IMR-90 (cell line): Measurements from ENCODE around the gene NCR1. TPM values are rescaled to one million over a fixed set of nuclear protein-coding genes. Genes with fewer than 3 reads are reported as not detected.

Experiments
- ATAC-seq: fragments of 200-7000 bp; cut with Tn5 transposase; 2 replicates; pipeline ENCODE4 v1.9.1; 2020; ENCODE audit warnings: low read depth, mild to moderate bottlenecking, moderate library complexity
- BruUV-seq: library from RNA; stranded (reverse); fragments of 400-500 nt; replicated peaks from 2 replicates; lab custom pipeline; 2021; lab: Mats Ljungman, UMichigan
- CTCF ChIA-PET: fragments of 300-600 bp; formaldehyde crosslinking; extraction: SDS; loops from one replicate; lab custom pipeline; 2021; ENCODE audit warnings: antibody characterized with exemption; lab: Yijun Ruan, JAX
- POLR2A ChIA-PET: fragments of 300-600 bp; sonication (Branson Sonifier 250); formaldehyde crosslinking; loops from one replicate; lab custom pipeline; 2022; ENCODE audit warnings: antibody characterized with exemption; ENCODE audit not compliant: unreplicated experiment; lab: Charles Lee
- DNase-seq: peaks from one replicate; pipeline ENCODE4 v3.0.0; 2013
- H2AFZ ChIP-seq: replicated peaks from 2 replicates; pipeline ENCODE3; 2013; ENCODE audit warnings: low read length, mild to moderate bottlenecking; ENCODE audit not compliant: poor library complexity
- H2AK5ac ChIP-seq: 2 replicates; pipeline ENCODE4 v1.6.1; 2013; ENCODE audit warnings: low read depth, low read length, inconsistent platforms
- H2AK9ac ChIP-seq: replicated peaks from 2 replicates; pipeline ENCODE3; 2013; ENCODE audit warnings: mild to moderate bottlenecking, low read depth, low read length, moderate library complexity; ENCODE audit not compliant: poor library complexity
- H2BK120ac ChIP-seq: 2 replicates; pipeline ENCODE4 v1.6.1; 2013; ENCODE audit warnings: low read depth, low read length, inconsistent platforms
- H2BK15ac ChIP-seq: 3 replicates; pipeline ENCODE4 v1.6.1; 2013; ENCODE audit warnings: low read depth, low read length, inconsistent platforms
- H2BK20ac ChIP-seq: 2 replicates; pipeline ENCODE4 v1.6.1; 2013; ENCODE audit warnings: low read depth, mild to moderate bottlenecking, inconsistent platforms, low read length, moderate library complexity
- H2BK5ac ChIP-seq: 2 replicates; pipeline ENCODE4 v1.6.1; 2013; ENCODE audit warnings: mild to moderate bottlenecking, low read depth, low read length, inconsistent platforms; ENCODE audit not compliant: poor library complexity, severe bottlenecking
- H3K14ac ChIP-seq: replicated peaks from 2 replicates; pipeline ENCODE4 v1.6.1; 2013; ENCODE audit warnings: low read depth, low read length, inconsistent platforms
- H3K18ac ChIP-seq: 2 replicates; pipeline ENCODE4 v1.6.1; 2013; ENCODE audit warnings: low read depth, low read length, control low read depth
- H3K23ac ChIP-seq: 2 replicates; pipeline ENCODE4 v1.6.1; 2013; ENCODE audit warnings: low read depth, low read length, inconsistent platforms
- H3K27ac ChIP-seq: 2 replicates; pipeline ENCODE4 v1.5.1; 2013; ENCODE audit warnings: mild to moderate bottlenecking, control low read depth, low read length; ENCODE audit not compliant: insufficient read depth
- H3K27me3 ChIP-seq: 2 replicates; pipeline ENCODE4 v1.6.1; 2013; ENCODE audit warnings: low read length; ENCODE audit not compliant: control insufficient read depth, insufficient read depth
- H3K36me3 ChIP-seq: 2 replicates; pipeline ENCODE4 v1.6.1; 2013; ENCODE audit warnings: low read length, mixed read lengths; ENCODE audit not compliant: control insufficient read depth, insufficient read depth
- H3K4ac ChIP-seq: 2 replicates; pipeline ENCODE4 v1.6.1; 2013; ENCODE audit warnings: low read depth, low read length, inconsistent platforms
- H3K4me1 ChIP-seq: 2 replicates; pipeline ENCODE4 v1.6.1; 2013; ENCODE audit warnings: low read length, mixed read lengths; ENCODE audit not compliant: control insufficient read depth, insufficient read depth
- H3K4me2 ChIP-seq: 2 replicates; pipeline ENCODE4 v1.6.1; 2013; ENCODE audit warnings: low read depth, mild to moderate bottlenecking, control low read depth, low read length, moderate library complexity
- H3K4me3 ChIP-seq: 2 replicates; pipeline ENCODE4 v1.5.1; 2013; ENCODE audit warnings: low read depth, mild to moderate bottlenecking, control low read depth, low read length, moderate library complexity; ENCODE audit not compliant: insufficient read depth
- H3K56ac ChIP-seq: 2 replicates; pipeline ENCODE4 v1.6.1; 2013; ENCODE audit warnings: low read length, inconsistent platforms; ENCODE audit not compliant: insufficient read depth; ENCODE audit errors: extremely low read depth
- H3K79me1 ChIP-seq, 2 experiments: 2 replicates each; pipeline ENCODE4 v1.6.1; 2013; ENCODE audit warnings: low read length in 2 of 2, inconsistent platforms in 1 of 2, low read depth in 1 of 2
- H3K9ac ChIP-seq: 2 replicates; pipeline ENCODE4 v1.6.1; 2013; ENCODE audit warnings: low read depth, low read length, control low read depth
- H3K9me1 ChIP-seq: 2 replicates; pipeline ENCODE4 v1.6.1; 2013; ENCODE audit warnings: low read length, inconsistent platforms; ENCODE audit not compliant: insufficient read depth
- H3K9me3 ChIP-seq: 2 replicates; pipeline ENCODE4 v1.6.1; 2013; ENCODE audit warnings: low read length; ENCODE audit not compliant: control insufficient read depth, insufficient read depth
- H4K20me1 ChIP-seq: 2 replicates; pipeline ENCODE4 v1.6.1; 2013; ENCODE audit warnings: low read length, inconsistent platforms; ENCODE audit not compliant: insufficient read depth
- H4K5ac ChIP-seq: 2 replicates; pipeline ENCODE4 v1.6.1; 2013; ENCODE audit warnings: mild to moderate bottlenecking, low read depth, low read length, control low read depth
- H4K8ac ChIP-seq, 2 experiments: 2 replicates each; pipeline ENCODE4 v1.6.1; 2013; ENCODE audit warnings: low read depth in 2 of 2, low read length in 2 of 2, control low read depth in 1 of 2, inconsistent platforms in 1 of 2
- H4K91ac ChIP-seq: 2 replicates; pipeline ENCODE4 v1.6.1; 2013; ENCODE audit warnings: low read depth, low read length, inconsistent platforms; ENCODE audit not compliant: insufficient read depth
- BHLHE40 ChIP-seq: fragments of 150-350 bp; IDR thresholded peaks from 2 replicates; pipeline ENCODE4 v1.6.1; 2016; ENCODE audit warnings: mild to moderate bottlenecking, low read depth, low read length
- MAZ ChIP-seq: IDR thresholded peaks from 2 replicates; pipeline ENCODE4 v1.6.1; 2012; ENCODE audit warnings: low read depth, mild to moderate bottlenecking, low read length, improper control_type of control experiment, moderate library complexity, borderline replicate concordance
- RCOR1 ChIP-seq: IDR thresholded peaks from 2 replicates; pipeline ENCODE4 v1.6.1; 2012; ENCODE audit warnings: mild to moderate bottlenecking, low read length, improper control_type of control experiment; ENCODE audit not compliant: insufficient replicate concordance
- WGBS, 2 experiments: methylation state at CpG; one replicate each; pipeline versions ENCODE4 v1.1.5 to v1.1.7; 2013; ENCODE audit warnings: missing lambda C conversion rate in 2 of 2; ENCODE audit not compliant: insufficient read length in 1 of 2; ENCODE audit errors: extremely low coverage in 2 of 2; 5-methylcytosine and 5-hydroxymethylcytosine counted together
- dilution Hi-C: fragments of 300-500 bp; cut with HindIII; formaldehyde crosslinking; loops from one replicate; pipeline ENCODE4 v1.14.3; 2018; ENCODE audit warnings: low sequenced_read_pairs; ENCODE audit not compliant: unreplicated experiment
- in situ Hi-C: fragments of 300-500 bp; cut with MboI; formaldehyde crosslinking; loops from 3 replicates; pipeline ENCODE4 v1.14.3; 2019; ENCODE audit warnings: low sequenced_read_pairs, inconsistent platforms, mixed read lengths
- intact Hi-C: fragments of 100-400 bp; cut with micrococcal nuclease; formaldehyde crosslinking; loops from 2 replicates; pipeline ENCODE4 v1.10.0; 2022
- polyA plus RNA-seq, 3 experiments: library from polyadenylated mRNA; depleted of rRNA; stranded (reverse); fragments of >200 nt; gene quantifications; 2 replicates each; pipeline ENCODE4 v1.2.3, GENCODE V29; 2012; ENCODE audit warnings: low replicate concordance in 1 of 3
- total RNA-seq: library from RNA; depleted of rRNA; stranded (reverse); fragments of >200 nt; gene quantifications from 2 replicates; pipeline ENCODE4 v1.2.3, GENCODE V29; 2012

The NCR1 gene
- total and polyA plus RNA-seq, 2 of the 4 experiments (the other 2 are of a cell fraction): not detected

GRCh38 chr19:54877471-54877870 lies 28.5 kb upstream of the NCR1 start:
- no peak overlapping the region for H3K14ac ChIP-seq
- H4K5ac ChIP-seq: no peak overlapping the region
- WGBS, 2 experiments: no CpG with 5 or more reads among the region's 3 CpGs
- no peak overlapping the region for H4K91ac ChIP-seq
- CTCF ChIA-PET: no interaction called here
- H2BK15ac ChIP-seq: no peak overlapping the region
- no peak overlapping the region for H3K27ac ChIP-seq
- H2AK5ac ChIP-seq: no peak overlapping the region
- no peak overlapping the region for H2BK120ac ChIP-seq
- BruUV-seq: no TSS peak
- H3K9me3 ChIP-seq: peaks cover 14% of the 10 kb centered on the region
- dilution Hi-C loops (no loop called here), in situ Hi-C loops (no loop called here), intact Hi-C loops (no loop called here)
- H3K9ac ChIP-seq: no peak overlapping the region
- ATAC-seq (no peak), DNase-seq (no peak)
- H3K18ac ChIP-seq: no peak overlapping the region
- H3K23ac ChIP-seq: no peak overlapping the region
- no peak overlapping the region for H3K4me2 ChIP-seq
- no peak overlapping the region for H3K4ac ChIP-seq
- no peaks in the 10 kb centered on the region for H3K79me1 ChIP-seq
- no peaks in the 10 kb centered on the region for H4K20me1 ChIP-seq
- no peak overlapping the region for H3K56ac ChIP-seq
- H2AK9ac ChIP-seq: no peak overlapping the region
- H3K27me3 ChIP-seq: no peaks in the 10 kb centered on the region
- no peak overlapping the region for H3K4me3 ChIP-seq
- H4K8ac ChIP-seq: no peak overlapping the region
- POLR2A ChIA-PET: no interaction called here
- H2AFZ ChIP-seq: no peak overlapping the region
- no peak overlapping the region for H2BK20ac ChIP-seq
- H3K9me1 ChIP-seq: no peaks in the 10 kb centered on the region
- no peak overlapping the region for H2BK5ac ChIP-seq
- H3K4me1 ChIP-seq: no peaks in the 10 kb centered on the region
- H3K36me3 ChIP-seq: no peaks in the 10 kb centered on the region
- no peak for TF ChIP-seq BHLHE40
- TF ChIP-seq RCOR1: no peak
- TF ChIP-seq MAZ: no peak
